COLO668 (cell line): Measurements from ENCODE around the gene ZDHHC3.

Source experiments
- DNase-seq: peaks from one replicate; lab custom pipeline; 2025; ENCODE audit not compliant: unreplicated experiment; lab: John Stamatoyannopoulos, UW

The ZDHHC3 gene, protein sequence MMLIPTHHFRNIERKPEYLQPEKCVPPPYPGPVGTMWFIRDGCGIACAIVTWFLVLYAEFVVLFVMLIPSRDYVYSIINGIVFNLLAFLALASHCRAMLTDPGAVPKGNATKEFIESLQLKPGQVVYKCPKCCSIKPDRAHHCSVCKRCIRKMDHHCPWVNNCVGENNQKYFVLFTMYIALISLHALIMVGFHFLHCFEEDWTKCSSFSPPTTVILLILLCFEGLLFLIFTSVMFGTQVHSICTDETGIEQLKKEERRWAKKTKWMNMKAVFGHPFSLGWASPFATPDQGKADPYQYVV

DNA sequence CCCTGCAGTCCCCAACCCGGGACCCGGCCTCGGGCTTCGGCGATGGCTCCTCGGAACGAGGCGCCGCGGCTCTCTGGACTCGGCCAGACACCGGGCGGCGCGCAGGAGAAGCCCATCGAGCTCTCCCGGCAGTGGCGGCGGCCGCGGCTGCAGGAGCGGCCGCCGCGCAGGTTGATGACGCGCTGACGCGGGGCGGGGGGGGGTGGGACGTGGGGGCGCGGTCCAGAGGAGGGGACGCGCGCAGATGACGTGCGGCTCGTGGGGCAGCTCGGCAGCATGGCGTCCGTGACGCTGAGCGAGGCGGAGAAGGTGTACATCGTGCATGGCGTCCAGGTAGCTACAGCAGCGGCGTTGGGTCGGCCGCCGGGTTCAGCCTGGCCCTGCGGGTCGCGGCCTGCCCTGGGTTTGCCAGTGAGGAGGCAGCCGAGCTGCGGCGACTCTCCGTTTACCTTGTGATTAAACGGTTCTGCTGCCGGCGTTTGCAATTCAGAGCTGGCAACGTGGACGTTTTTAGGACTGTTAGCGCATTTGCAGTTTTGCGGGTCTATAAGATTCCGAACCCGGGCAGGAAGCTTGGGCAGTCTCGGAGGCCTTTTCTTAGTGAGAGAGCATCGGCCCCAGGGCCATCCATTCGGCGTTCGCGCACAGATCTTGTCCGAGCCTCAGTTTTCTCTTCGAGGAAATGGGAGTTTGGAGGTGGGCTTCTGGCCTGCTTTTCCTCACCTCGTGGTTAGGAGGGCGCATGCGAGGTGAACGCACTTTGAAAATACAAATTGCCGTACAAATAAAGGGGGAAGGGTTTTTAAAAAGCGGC is at the start of gene ZDHHC3, which contains the start of gene EXOSC7:
TSS of gene ZDHHC3 (minus strand) at position 173 of the 814 bp plus-strand sequence. CDS start 16,738 bp downstream, outside the sequence.
TSS of gene EXOSC7 (plus strand) at position 243 of the 814 bp plus-strand sequence. CDS start at position 277, 34 bp downstream.
- DNase-seq = peak; percentile 88

DNA sequence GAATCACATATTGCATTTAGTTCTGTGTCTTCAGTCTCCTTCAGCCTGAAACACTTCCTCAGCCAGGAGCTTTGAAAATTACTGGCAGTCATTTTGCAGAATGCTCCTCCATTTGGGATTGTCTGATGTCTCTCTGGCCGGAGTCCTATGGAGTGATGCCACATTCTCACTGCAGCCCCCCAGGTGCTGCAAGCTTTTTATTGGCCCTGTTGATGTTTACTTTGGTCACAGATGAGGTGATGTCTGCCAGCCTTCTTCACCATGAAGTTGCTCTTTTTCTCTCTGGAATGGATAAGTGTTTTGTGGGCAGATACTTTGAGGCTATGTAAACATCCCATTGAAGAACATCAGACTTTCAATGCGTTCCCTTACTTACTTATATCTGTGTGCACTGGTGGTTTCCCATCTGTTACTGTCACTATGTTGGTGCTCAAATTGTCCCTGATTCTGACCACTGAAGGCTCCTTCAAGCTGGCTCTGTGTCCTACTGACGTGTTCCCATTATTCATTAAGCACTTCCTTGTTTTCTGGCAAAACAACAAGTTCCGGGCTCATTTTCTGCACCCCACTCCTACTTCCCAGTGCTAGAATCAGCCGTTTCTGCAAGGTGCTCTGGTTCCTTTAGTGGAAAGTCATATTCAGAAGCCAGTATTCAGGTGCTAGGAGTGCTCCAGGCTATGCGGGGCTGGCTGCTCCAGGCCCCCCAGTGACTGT is 48.7 kb upstream of the ZDHHC3 start:
- no peak for DNase-seq

GRCh38 chr3:45023675-45024074 is 47.7 kb upstream of the ZDHHC3 start:
- no peak for DNase-seq

DNA sequence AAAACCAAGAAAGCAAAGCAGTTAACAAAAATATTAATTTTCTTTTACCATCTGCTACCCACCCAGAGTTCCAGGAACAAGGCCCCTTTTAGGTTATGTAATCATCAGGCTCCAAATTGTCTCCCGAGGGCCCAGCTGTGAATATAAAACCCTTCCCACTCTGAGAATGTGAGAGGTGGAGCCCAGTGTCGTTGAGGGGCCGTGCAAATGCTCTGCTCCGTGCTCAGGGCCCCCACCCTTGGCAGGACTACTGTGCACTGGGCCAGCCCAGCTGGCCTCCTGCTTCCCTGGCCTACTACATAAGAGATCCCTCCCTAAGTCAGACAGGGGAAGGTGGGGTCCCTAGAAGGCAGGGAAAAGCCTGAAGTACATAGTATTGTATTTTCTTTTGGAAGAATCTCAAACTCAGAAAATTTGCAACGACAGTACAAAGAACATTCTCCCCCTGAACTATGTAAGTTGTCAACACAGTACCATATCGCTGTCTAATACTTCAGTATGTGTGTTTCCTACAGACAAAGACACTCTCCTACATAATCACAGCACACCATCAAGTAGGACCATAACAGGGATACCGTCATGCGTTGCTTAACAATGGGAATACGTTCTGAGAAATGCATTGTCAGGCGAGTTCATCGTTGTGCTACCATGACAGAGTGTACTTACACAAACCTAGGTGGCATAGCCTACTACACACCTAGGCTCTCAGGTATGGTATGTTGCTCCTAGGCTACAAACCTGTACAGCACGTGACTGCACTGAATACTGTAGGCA is 45.7 kb upstream of the ZDHHC3 start:
- DNase-seq = no peak

- DNase-seq = no peak
Measured at GRCh38 chr3:45020534-45020933, 44.6 kb upstream of the ZDHHC3 start.

DNA sequence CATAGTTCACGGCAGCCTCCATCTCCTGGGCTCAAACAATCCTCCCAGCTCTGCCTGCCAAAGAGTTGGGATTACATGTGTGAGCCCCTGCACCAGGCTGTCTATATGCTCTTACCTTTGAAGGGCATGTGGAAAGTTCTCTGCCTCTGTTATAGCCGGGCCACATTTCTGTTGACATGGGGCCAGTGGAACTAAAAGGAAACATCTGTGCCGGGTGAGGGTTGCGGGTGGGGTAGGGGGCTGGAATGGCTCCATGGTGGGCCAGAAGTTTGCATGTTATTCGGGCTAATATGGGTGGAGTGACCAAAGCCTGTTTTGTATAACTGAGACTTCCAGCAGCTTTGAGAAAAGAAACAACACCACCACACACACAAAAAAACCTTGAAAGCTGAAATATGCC is 41.8 kb upstream of the ZDHHC3 start:
- DNase-seq = no peak

DNA sequence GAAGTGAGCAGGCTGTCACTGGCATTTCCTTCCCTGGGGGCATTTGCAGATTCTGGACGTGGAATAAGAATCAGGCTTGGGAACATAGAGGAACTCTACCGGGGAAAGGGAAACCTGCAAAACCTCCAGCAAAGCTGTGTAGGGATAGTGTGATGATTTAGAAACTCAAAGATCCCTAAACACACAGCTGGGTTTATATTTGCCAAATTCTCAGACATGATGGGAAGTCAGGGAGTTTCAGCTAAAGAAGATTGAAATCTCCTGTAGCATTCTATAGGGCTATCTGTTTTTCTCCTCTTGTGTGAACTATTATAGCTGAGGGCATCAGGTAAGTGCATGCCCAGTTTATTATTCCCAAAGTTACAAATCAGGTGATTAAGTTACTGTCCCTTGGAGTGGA is 40.9 kb upstream of the ZDHHC3 start:
- no peak for DNase-seq

GRCh38 chr3:45012577-45012976 is 36.6 kb upstream of the ZDHHC3 start:
- DNase-seq = no peak

DNA sequence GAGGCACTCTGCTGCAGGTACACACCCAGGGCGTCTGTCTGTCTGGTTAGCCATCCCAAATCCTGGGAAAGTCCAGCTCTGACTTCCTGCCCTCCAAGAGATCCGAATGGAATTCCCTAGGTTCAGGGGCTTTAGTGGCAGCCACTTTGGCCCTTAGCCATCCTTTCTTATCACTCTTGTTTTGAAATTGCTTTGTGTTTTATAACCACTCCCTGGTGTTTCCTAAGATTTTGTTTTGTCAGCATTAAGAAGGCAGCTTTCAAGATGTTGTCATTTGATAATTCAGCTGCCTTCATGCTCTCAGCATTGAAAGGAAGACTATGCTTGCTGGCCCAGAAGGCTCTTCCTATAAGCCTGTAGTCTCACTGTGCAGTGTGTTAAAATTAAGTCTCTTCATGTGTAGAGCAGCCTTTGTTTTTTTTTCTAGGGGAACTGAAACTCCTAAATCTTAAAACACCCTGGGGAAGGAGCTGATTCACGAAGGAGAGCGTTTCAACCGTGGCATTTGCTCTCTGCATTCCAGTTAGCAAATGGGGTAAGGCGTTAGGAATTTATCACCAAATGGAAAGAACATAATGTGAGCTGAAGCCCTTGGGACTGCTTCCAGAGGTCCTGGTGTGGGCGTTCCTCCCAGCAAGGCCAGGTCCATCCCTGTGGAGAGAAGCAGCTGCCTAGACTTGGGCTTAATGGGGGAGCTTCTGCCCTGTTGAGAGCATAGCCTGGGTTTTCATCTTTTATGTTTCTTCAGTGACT is 36.0 kb upstream of the ZDHHC3 start:
- DNase-seq = no peak

DNA sequence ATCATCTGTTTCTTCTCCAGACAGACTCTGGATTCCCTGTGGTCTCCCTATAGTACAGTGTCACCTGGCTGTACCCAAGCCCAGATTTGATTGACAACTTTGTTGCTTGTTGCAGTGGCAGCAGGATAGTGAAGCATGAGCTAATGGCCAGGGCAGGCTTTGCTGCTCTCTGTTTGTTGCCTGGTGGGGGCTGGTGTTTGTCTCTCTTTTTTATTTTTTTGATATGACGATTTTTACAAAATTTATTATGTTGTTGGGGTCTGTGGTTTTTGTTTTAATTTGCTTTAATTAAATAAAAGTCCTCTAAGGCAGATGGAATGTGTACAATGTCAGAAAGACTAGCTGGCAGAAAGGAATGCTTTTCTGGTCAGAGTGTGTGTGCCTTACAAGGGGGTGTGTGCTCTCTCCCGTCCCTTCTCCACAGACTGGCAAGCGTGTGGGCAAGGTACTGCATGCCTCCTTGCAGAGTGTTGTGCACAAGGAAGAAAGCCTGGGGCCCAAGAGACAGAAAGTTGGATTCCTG is 34.9 kb upstream of the ZDHHC3 start:
- DNase-seq = no peak

- DNase-seq = no peak
Measured at GRCh38 chr3:45009868-45010267, 33.9 kb upstream of the ZDHHC3 start.

- DNase-seq = no peak
Measured at GRCh38 chr3:45008117-45008516, 32.1 kb upstream of the ZDHHC3 start.

GRCh38 chr3:45007091-45007490 is 31.1 kb upstream of the ZDHHC3 start:
- DNase-seq = no peak

GRCh38 chr3:45003859-45004258 is 27.9 kb upstream of the ZDHHC3 start:
- DNase-seq = no peak

- no peak for DNase-seq
Measured at GRCh38 chr3:45003406-45003805, 27.4 kb upstream of the ZDHHC3 start.

GRCh38 chr3:45002720-45003119 is 26.7 kb upstream of the ZDHHC3 start:
- DNase-seq = no peak

- no peak for DNase-seq
Measured at GRCh38 chr3:45002139-45002660, 26.2 kb upstream of the ZDHHC3 start.

DNA sequence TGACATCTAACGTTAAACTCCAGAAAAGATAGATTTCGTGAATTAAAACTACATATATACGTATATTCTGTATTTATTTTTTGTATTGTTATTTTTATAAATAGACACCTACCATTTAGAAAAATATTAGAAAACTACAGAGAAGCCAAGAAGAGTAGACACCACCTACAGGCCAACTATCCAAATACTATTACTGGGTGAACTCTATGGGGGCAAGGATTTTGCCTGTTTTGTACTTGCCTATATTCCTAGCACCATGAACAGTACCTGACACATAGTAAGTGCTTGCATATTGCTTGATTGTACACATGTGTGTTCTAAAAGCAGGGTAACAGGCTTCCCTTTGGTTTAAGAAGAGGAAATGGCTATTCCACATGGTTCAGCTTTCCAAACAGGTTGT is 25.8 kb upstream of the ZDHHC3 start:
- DNase-seq = no peak

- DNase-seq = no peak
Measured at GRCh38 chr3:45000823-45001222, 24.8 kb upstream of the ZDHHC3 start.

DNA sequence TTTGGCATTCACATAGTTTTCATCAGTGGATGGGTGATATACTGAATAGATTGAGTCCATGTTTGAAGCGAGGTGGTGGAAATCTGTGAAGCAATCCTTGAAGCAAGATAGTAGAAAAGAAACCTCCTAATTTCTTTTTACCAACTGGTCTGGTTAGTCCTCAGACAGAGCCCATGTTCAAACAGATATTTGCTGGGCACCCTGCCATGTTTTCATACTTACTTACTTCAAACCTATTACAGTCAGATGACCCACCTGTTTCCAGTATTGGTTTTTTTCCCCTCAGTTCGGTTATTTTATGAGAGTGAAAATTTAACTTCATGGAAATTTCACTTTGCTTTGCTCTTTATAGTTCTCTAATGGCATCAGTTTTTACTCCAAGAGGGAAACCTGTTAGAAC is 23.8 kb upstream of the ZDHHC3 start:
- DNase-seq = no peak
